H1 (cell line): Measurements from ENCODE around the gene SENP1. TPM values are rescaled to one million over a fixed set of nuclear protein-coding genes. Genes with fewer than 3 reads are reported as not detected.

Experiments used
- CTCF ChIA-PET: fragments of 300-600 bp; sonication (Branson Sonifier 250); formaldehyde crosslinking; loops from one replicate; lab custom pipeline; 2021; ENCODE audit not compliant: partially characterized antibody; lab: Charles Lee
- POLR2A ChIA-PET: fragments of 300-600 bp; sonication (Branson Sonifier 250); formaldehyde crosslinking; loops from one replicate; lab custom pipeline; 2021; ENCODE audit warnings: inconsistent platforms; ENCODE audit not compliant: partially characterized antibody; lab: Charles Lee
- DNase-seq, 2 experiments: peaks; one replicate each; pipeline versions ENCODE4 v3.0.0 to v3.0.0-alpha.2; 2010 to 2022; ENCODE audit warnings: low spot score in 2 of 2, low read depth in 1 of 2, mixed read lengths in 1 of 2
- FAIRE-seq: peaks from 2 replicates; lab custom pipeline; 2011; peaks lifted over from hg19 to GRCh38; lab: Jason Lieb, UNC
- H2AFZ ChIP-seq: 2 replicates; pipeline ENCODE4 v1.8.1; 2012; ENCODE audit warnings: low read length, inconsistent platforms
- H2AK5ac ChIP-seq: 2 replicates; pipeline ENCODE4 v1.6.1; 2013; ENCODE audit warnings: low read depth, low read length
- H2BK120ac ChIP-seq: replicated peaks from 2 replicates; pipeline ENCODE3; 2013; ENCODE audit warnings: low read depth, low read length, inconsistent platforms
- H2BK12ac ChIP-seq: 2 replicates; pipeline ENCODE4 v1.6.1; 2013; ENCODE audit warnings: low read depth, low read length
- H2BK15ac ChIP-seq: 2 replicates; pipeline ENCODE4 v1.6.1; 2013; ENCODE audit warnings: low read length
- H2BK20ac ChIP-seq: 2 replicates; pipeline ENCODE4 v1.6.1; 2013; ENCODE audit warnings: low read length
- H2BK5ac ChIP-seq: 2 replicates; pipeline ENCODE4 v1.6.1; 2013; ENCODE audit warnings: low read depth, low read length
- H3K14ac ChIP-seq: 2 replicates; pipeline ENCODE4 v1.6.1; 2013; ENCODE audit warnings: inconsistent platforms; ENCODE audit not compliant: insufficient read length
- H3K18ac ChIP-seq: 2 replicates; pipeline ENCODE4 v1.6.1; 2013; ENCODE audit warnings: low read length; ENCODE audit errors: extremely low read depth
- H3K23ac ChIP-seq: 2 replicates; pipeline ENCODE4 v1.6.1; 2013; ENCODE audit warnings: inconsistent platforms; ENCODE audit not compliant: insufficient read length
- H3K23me2 ChIP-seq: 2 replicates; pipeline ENCODE4 v1.6.1; 2013; ENCODE audit warnings: low read depth, low read length
- H3K27ac ChIP-seq: 2 replicates; pipeline ENCODE4 v1.6.1; 2011; ENCODE audit warnings: low read depth, low read length, inconsistent platforms
- H3K27me3 ChIP-seq, 4 experiments: replicated peaks in 1 of 4; 1 replicate in 1 of 4; 2 replicates in 3 of 4; pipeline versions ENCODE4 v1.6.1 to v1.8.1; 2011 to 2013; ENCODE audit warnings: low read length in 3 of 4, mild to moderate bottlenecking in 3 of 4, inconsistent platforms in 2 of 4, mixed read lengths in 2 of 4, moderate library complexity in 1 of 4; ENCODE audit not compliant: control insufficient read depth in 3 of 4, insufficient read depth in 3 of 4; ENCODE audit errors: extremely low read depth in 1 of 4
- H3K36me3 ChIP-seq, 4 experiments: 2 replicates each; pipeline versions ENCODE4 v1.6.1 to v1.8.1; 2011 to 2013; ENCODE audit warnings: mild to moderate bottlenecking in 4 of 4, low read length in 3 of 4, moderate library complexity in 2 of 4, control low read depth in 1 of 4, inconsistent platforms in 1 of 4; ENCODE audit not compliant: insufficient read depth in 4 of 4, control insufficient read depth in 2 of 4
- H3K4ac ChIP-seq: replicated peaks from 2 replicates; pipeline ENCODE3; 2013; ENCODE audit warnings: low read length, low read depth, mixed read lengths, inconsistent platforms; ENCODE audit not compliant: insufficient read length
- H3K4me1 ChIP-seq, 4 experiments: replicated peaks in 1 of 4; 1 replicate in 1 of 4; 2 replicates in 3 of 4; pipeline versions ENCODE4 v1.6.1 to v1.8.1; 2011 to 2013; ENCODE audit warnings: low read length in 3 of 4, inconsistent platforms in 2 of 4, mixed read lengths in 1 of 4; ENCODE audit not compliant: insufficient read depth in 4 of 4, control insufficient read depth in 3 of 4
- H3K4me2 ChIP-seq, 2 experiments: 2 replicates each; pipeline versions ENCODE4 v1.6.1 to v1.8.1; 2011 to 2013; ENCODE audit warnings: low read depth in 2 of 2, low read length in 2 of 2, control low read depth in 1 of 2, inconsistent platforms in 1 of 2, mild to moderate bottlenecking in 1 of 2; ENCODE audit not compliant: insufficient read depth in 1 of 2
- H3K4me3 ChIP-seq, 4 experiments: fragments of 200-600, 300-600 bp in 1 of 4; sonication (generic), shearing (Covaris generic), sonication (Bioruptor Twin) in 1 of 4; 2 replicates each; pipeline versions ENCODE4 v1.5.1 to v1.8.1; 2011 to 2016; ENCODE audit warnings: low read length in 4 of 4, low read depth in 3 of 4, control low read depth in 2 of 4, inconsistent platforms in 2 of 4, mild to moderate bottlenecking in 2 of 4, mixed read lengths in 1 of 4, moderate library complexity in 1 of 4; ENCODE audit not compliant: insufficient read depth in 2 of 4; ENCODE audit errors: extremely low read depth in 1 of 4
- H3K56ac ChIP-seq: replicated peaks from 2 replicates; pipeline ENCODE3; 2013; ENCODE audit warnings: low read depth, mild to moderate bottlenecking, mixed read lengths, low read length, inconsistent platforms; ENCODE audit not compliant: insufficient read length
- H3K79me1 ChIP-seq: 2 replicates; pipeline ENCODE4 v1.6.1; 2013; ENCODE audit warnings: low read depth, low read length, control low read depth
- H3K79me2 ChIP-seq, 2 experiments: 2 replicates each; pipeline versions ENCODE4 v1.6.1 to v1.8.1; 2012 to 2013; ENCODE audit warnings: low read length in 2 of 2, mild to moderate bottlenecking in 2 of 2, inconsistent platforms in 1 of 2; ENCODE audit not compliant: insufficient read depth in 2 of 2, control insufficient read depth in 1 of 2
- H3K9ac ChIP-seq, 4 experiments: replicated peaks in 1 of 4; 1 replicate in 1 of 4; 2 replicates in 3 of 4; pipeline versions ENCODE4 v1.6.1 to v1.8.1; 2011 to 2013; ENCODE audit warnings: low read depth in 3 of 4, low read length in 3 of 4, control low read depth in 2 of 4, mild to moderate bottlenecking in 2 of 4, moderate library complexity in 2 of 4, inconsistent platforms in 1 of 4; ENCODE audit errors: extremely low read depth in 1 of 4
- H3K9me3 ChIP-seq, 2 experiments: 2 replicates each; pipeline versions ENCODE4 v1.6.1 to v1.8.1; 2012 to 2013; ENCODE audit warnings: mild to moderate bottlenecking in 2 of 2, moderate library complexity in 2 of 2, control low read depth in 1 of 2, inconsistent platforms in 1 of 2, low read depth in 1 of 2, low read length in 1 of 2, mixed read lengths in 1 of 2; ENCODE audit not compliant: insufficient read depth in 2 of 2
- H4K20me1 ChIP-seq, 2 experiments: replicated peaks in 1 of 2; 2 replicates each; pipeline versions ENCODE3 to v1.8.1; 2011 to 2013; ENCODE audit warnings: inconsistent platforms in 2 of 2, low read length in 2 of 2, mild to moderate bottlenecking in 1 of 2; ENCODE audit not compliant: insufficient read depth in 2 of 2, control insufficient read depth in 1 of 2
- H4K5ac ChIP-seq: 2 replicates; pipeline ENCODE4 v1.6.1; 2013; ENCODE audit warnings: low read length, low read depth, mixed read lengths, inconsistent platforms; ENCODE audit not compliant: insufficient read length
- H4K8ac ChIP-seq: 2 replicates; pipeline ENCODE4 v1.8.0; 2013; ENCODE audit warnings: mild to moderate bottlenecking, moderate library complexity, low read length, inconsistent platforms; ENCODE audit not compliant: insufficient read depth; ENCODE audit errors: extremely low read depth
- H4K91ac ChIP-seq: replicated peaks from 2 replicates; pipeline ENCODE3; 2013; ENCODE audit warnings: low read length, mixed read lengths, inconsistent platforms; ENCODE audit not compliant: insufficient read length
- BACH1 ChIP-seq: IDR thresholded peaks from 2 replicates; pipeline ENCODE4 v1.6.1; 2012; ENCODE audit warnings: low read length, improper control_type of control experiment
- PHF8 ChIP-seq: fragments of 200-600 bp; sonication (generic); conservative IDR thresholded peaks from 2 replicates; pipeline ENCODE4 v1.7.1; 2012; ENCODE audit warnings: low read depth, mild to moderate bottlenecking, inconsistent platforms, low read length, moderate library complexity
- POLR2A ChIP-seq, 2 experiments: IDR thresholded peaks; 1 replicate in 1 of 2; 2 replicates in 1 of 2; pipeline ENCODE4 v1.6.1; 2011; ENCODE audit warnings: low read depth in 2 of 2, low read length in 2 of 2, mild to moderate bottlenecking in 2 of 2; ENCODE audit errors: control extremely low read depth in 1 of 2
- WGBS, 2 experiments: shearing (Covaris generic) in 1 of 2; methylation state at CpG; one replicate each; pipeline versions ENCODE4 v1.1.6 to v1.1.7; 2013 to 2015; ENCODE audit warnings: low lambda C conversion rate in 2 of 2, mixed read lengths in 2 of 2, inconsistent platforms in 1 of 2, low coverage in 1 of 2, missing lambda C conversion rate in 1 of 2; ENCODE audit not compliant: insufficient replicate concordance in 2 of 2, insufficient coverage in 1 of 2, insufficient read length in 1 of 2; ENCODE audit errors: extremely low coverage in 1 of 2, missing lambda C conversion rate in 1 of 2; 5-methylcytosine and 5-hydroxymethylcytosine counted together
- polyA plus RNA-seq, 7 experiments: library from polyadenylated mRNA; depleted of rRNA in 3 of 7; stranded (reverse) in 5 of 7; unstranded in 2 of 7; fragments of >200 nt in 5 of 7; fragments of 200-250 nt in 2 of 7; gene quantifications; 1 replicate in 5 of 7; 2 replicates in 1 of 7; 4 replicates in 1 of 7; pipeline versions ENCODE4 v1.2.1 to v1.2.3, GENCODE V29; 2011 to 2013; ENCODE audit warnings: missing spikeins in 2 of 7, mixed read lengths in 2 of 7
- total RNA-seq: library from RNA; stranded (reverse); fragmentation: NEBNext Ultra II Directional; extraction: Animal tissue kit (Norgen Biotek cat#: 25700); gene quantifications from 2 replicates; pipeline ENCODE4 v1.2.1, GENCODE V29; 2021

The SENP1 gene
- total and polyA plus RNA-seq, 2 of the 8 experiments (the other 6 are each of a cell fraction or from before 2014, with no cell fraction given), result 14.2 to 31.5 TPM

GRCh38 chr12:48131517-48131916 lies 25.6 kb upstream of the SENP1 start:
- Histone ChIP-seq H2BK15ac (no peak overlapping the region), H3K79me1 (no peaks in the 10 kb centered on the region; the same call in 1 of the 2 replicates), H2AK5ac (no peak overlapping the region), H3K14ac (no peak overlapping the region), H4K20me1 (peaks cover 0 to 5% of the 10 kb centered on the region in 2 experiments), H3K79me2 (0 out of 4 replicates have a peak, but pooled peaks cover 0 to 2% of the 10 kb centered on the region in 2 experiments), H3K23me2 (no peaks in the 10 kb centered on the region), H2BK12ac (no peak overlapping the region), H3K4ac (no peak overlapping the region), H3K4me1 (no peaks in the 10 kb centered on the region), H4K8ac (no peak overlapping the region), H3K18ac (no peak overlapping the region), H3K4me2 (no peak overlapping the region), H4K5ac (no peak overlapping the region), H2BK120ac (no peak overlapping the region), H4K91ac (no peak overlapping the region), H2AFZ (no peak overlapping the region), H3K36me3 (peaks cover 22 to 86% (median 63%) of the 10 kb centered on the region in 4 experiments), H3K9me3 (no peaks in the 10 kb centered on the region), H3K9ac (no peak overlapping the region), H3K56ac (no peak overlapping the region), H3K23ac (no peak overlapping the region), H3K4me3 (no peak overlapping the region), H3K27me3 (no peaks in the 10 kb centered on the region), H2BK20ac (no peak overlapping the region), H3K27ac (no peak overlapping the region), H2BK5ac (no peak overlapping the region)
- DNase-seq, result no peak
- POLR2A ChIA-PET, result interaction anchor here (1.5 to 2.2 kb wide), 3 partner anchors 7 to 25 kb away, joined by 3 to 6 read pairs (median 5); partner anchors contain the start of gene SENP1
- no peak for FAIRE-seq
- 100% methylated on average over 2 of the region's 2 CpGs; no CpG with 5 or more reads in 1 of the 2 experiments for WGBS, 2 experiments
- CTCF ChIA-PET, result no interaction called here
- TF ChIP-seq PHF8, result no peak
- no peak for TF ChIP-seq POLR2A (IDR thresholded peaks at IDR 0.05; ENCODE audit: control extremely low read depth in 1 of 2, low read depth in 2 of 2, low read length in 2 of 2)
- TF ChIP-seq BACH1, result no peak
